Sigmoid colon (tissue), 7 donors: ENCODE measurements around the gene ZNG1F. TPM values are rescaled to one million over a fixed set of nuclear protein-coding genes. Genes with fewer than 3 reads are reported as not detected.
A peak's percentile ranks its signal among the peaks of the same experiment; 100 is the strongest.
"Not testable (repeated sequence)": the region's sequence is repeated elsewhere in the genome, so short reads cannot be mapped to it uniquely, and the experiment has no call there.

ENCODE experiments used
- DNase-seq: peaks from one replicate; pipeline ENCODE4 v3.0.0-alpha.2; 2019
- H3K27ac ChIP-seq, 4 donors: fragments of 200-600 bp; sonication (generic); one replicate each; pipeline ENCODE4 v1.5.1; 2016 to 2019; ENCODE audit warnings: mild to moderate bottlenecking in 1 of 4
- H3K27me3 ChIP-seq, 3 donors: fragments of 200-600 bp; sonication (generic); one replicate each; pipeline ENCODE4 v1.5.1; 2019; ENCODE audit warnings: mild to moderate bottlenecking in 1 of 3
- H3K36me3 ChIP-seq, 4 donors: fragments of 200-600 bp; sonication (generic); one replicate each; pipeline ENCODE4 v1.5.1; 2016 to 2019
- H3K4me1 ChIP-seq, 4 donors: fragments of 200-600 bp; sonication (generic); one replicate each; pipeline ENCODE4 v1.5.1; 2017 to 2019
- H3K4me3 ChIP-seq, 4 donors: fragments of 200-600 bp; sonication (generic); one replicate each; pipeline ENCODE4 v1.5.1; 2017 to 2019; ENCODE audit warnings: mild to moderate bottlenecking in 2 of 4, moderate library complexity in 1 of 4
- H3K9me3 ChIP-seq, 4 donors: fragments of 200-600 bp in 3 of 4; sonication (generic) in 3 of 4; one replicate each; pipeline versions ENCODE4 v1.5.1 to v1.6.1; 2013 to 2019
- POLR2AphosphoS5 ChIP-seq, 4 donors: sonication (generic); formaldehyde crosslinking; IDR thresholded peaks; one replicate each; pipeline ENCODE4 v1.6.1; 2017; ENCODE audit warnings: antibody characterized with exemption in 4 of 4
- WGBS, 2 donors: extraction: QIAGEN DNeasy Blood & Tissue Kit; methylation state at CpG; one replicate each; pipeline ENCODE4 v1.1.7; 2013; 5-methylcytosine and 5-hydroxymethylcytosine counted together
- intact Hi-C: fragments of 100-400 bp; cut with DNase I; formaldehyde crosslinking; loops from one replicate; pipeline ENCODE4 v1.15.1; 2023
- polyA plus RNA-seq, 3 donors: library from polyadenylated mRNA; stranded (reverse); fragments of 200-250 nt; gene quantifications; one replicate each; pipeline ENCODE4 v1.2.3, GENCODE V29; 2013
- total RNA-seq, 4 donors: library from RNA; depleted of rRNA; stranded (reverse); fragments of >200 nt; gene quantifications; one replicate each; pipeline ENCODE4 v1.1.0, GENCODE V29; 2016
- donor health status: healthy with polysubstance abuse.
- donor health status: Bipolar disorder and iron deficiency.
- donor health status: healthy.

Gene ZNG1F
- total and polyA plus RNA-seq, 7 donors, result 5.0 to 16.6 (median 7.9) TPM

DNA sequence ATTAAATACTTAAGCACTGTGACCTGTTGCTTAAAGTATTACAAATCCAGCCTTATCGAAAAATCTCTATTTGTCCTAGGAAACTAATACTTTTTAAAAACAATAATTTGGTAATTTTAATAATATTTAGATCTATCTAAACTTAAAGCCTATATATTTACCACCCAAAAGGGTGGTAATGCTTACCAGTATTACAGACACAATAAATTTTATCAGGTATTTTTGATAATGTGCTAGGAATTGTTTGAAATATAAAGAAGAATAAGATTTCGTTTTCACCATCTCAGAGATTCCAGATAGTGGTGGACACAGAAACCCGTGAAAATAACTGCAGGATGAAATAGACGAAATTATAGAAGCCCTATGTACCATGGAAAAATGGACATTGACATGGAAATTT lies 68.4 kb downstream of the ZNG1F start:
- WGBS, 2 donors, result no CpG with 5 or more reads among the region's 4 CpGs
- peak in 2 of 4 donors; percentile 40 to 56 for TF ChIP-seq POLR2AphosphoS5 (IDR thresholded peaks at IDR 0.05)

DNA sequence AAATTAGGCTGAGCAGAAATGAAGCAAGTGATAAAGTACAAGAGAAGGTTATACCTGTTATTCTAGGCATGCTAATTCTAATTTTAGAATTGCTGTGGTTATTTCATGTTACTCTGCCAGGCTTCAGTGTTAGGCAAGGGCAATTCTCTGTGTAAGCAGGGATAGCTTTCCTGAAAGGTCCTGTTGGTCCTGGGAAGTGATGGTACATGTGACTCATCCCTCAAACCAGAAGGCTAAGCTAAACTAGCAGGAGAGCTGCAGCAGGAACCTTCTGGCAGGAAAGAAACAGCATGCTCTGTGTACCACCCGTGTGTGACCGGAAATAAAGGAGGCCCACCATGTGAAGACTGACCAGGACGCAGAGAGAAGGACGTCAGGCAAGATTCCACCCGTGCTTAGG lies 69.4 kb downstream of the ZNG1F start:
- DNase-seq, intact Hi-C loops: not testable (repeated sequence)
- WGBS, 2 donors, result no CpG with 5 or more reads among the region's 5 CpGs

More for the DNA sequence above, 68.4 kb downstream of the ZNG1F start:
- H3K4me1 ChIP-seq, intact Hi-C loops, DNase-seq, H3K4me3 ChIP-seq, H3K9me3 ChIP-seq, H3K36me3 ChIP-seq, H3K27ac ChIP-seq: not testable (repeated sequence)
- H3K27me3 ChIP-seq, result peaks cover 0 to 13% (median 3%) of the 10 kb centered on the region in 3 donors

GRCh38 chr9:41119311-41119710 lies 69.8 kb downstream of the ZNG1F start:
- H3K4me1 ChIP-seq, H3K4me3 ChIP-seq, intact Hi-C loops, H3K36me3 ChIP-seq, H3K9me3 ChIP-seq, DNase-seq, H3K27ac ChIP-seq: not testable (repeated sequence)
- H3K27me3 ChIP-seq, result peaks cover 0 to 13% (median 3%) of the 10 kb centered on the region in 3 donors
- WGBS, 2 donors, result 39 to 46% methylated on average over 7 of the region's 7 CpGs

More for the DNA sequence above, 69.4 kb downstream of the ZNG1F start:
- not testable (repeated sequence) for H3K4me3 ChIP-seq, H3K27ac ChIP-seq, H3K4me1 ChIP-seq, H3K36me3 ChIP-seq, H3K9me3 ChIP-seq
- H3K27me3 ChIP-seq, result peaks cover 0 to 13% (median 3%) of the 10 kb centered on the region in 3 donors

DNA sequence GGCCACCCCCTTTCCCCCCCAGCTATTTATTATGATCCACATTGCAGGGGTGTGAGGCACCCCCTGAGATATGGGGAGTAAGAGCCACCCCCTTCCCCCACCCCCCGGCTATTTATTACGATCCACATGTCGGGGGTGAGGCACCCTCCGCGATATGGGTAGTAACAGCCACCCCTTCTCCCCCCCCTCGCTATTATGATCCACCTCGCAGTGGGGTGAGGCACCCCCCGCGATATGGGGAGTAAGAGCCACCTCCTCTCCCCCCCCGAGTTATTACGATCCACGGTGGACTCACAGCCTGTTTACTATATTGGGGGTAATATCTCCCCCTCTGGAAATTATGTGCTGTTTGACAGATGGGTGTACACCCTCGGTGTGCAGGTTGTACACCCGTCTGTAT lies 75.8 kb downstream of the ZNG1F start:
- DNase-seq, H3K4me3 ChIP-seq, intact Hi-C loops, H3K27ac ChIP-seq, H3K36me3 ChIP-seq, H3K4me1 ChIP-seq, H3K9me3 ChIP-seq: not testable (repeated sequence)
- WGBS, 2 donors, result 66 to 72% methylated on average over 7 to 10 of the region's 14 CpGs
- H3K27me3 ChIP-seq, result peaks cover 0 to 17% (median 5%) of the 10 kb centered on the region in 3 donors

DNA sequence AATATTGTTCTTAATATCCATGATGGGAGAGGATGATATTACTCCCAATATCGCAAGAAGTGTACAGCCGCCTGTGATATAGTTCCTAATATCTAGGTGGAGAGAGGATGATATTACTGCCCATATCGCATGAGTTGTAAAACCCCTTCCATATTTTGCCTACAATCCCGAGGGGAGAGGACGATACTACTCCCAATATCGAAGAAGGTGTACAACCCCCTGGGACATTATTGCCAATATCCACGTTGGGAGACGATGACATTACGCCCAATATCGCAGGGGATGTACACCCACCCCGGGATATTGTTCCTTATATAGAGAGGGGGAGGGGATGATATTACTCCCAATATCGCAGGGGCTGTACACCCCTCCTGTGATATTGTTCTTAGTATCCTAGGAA lies 77.7 kb downstream of the ZNG1F start:
- H3K4me3 ChIP-seq, intact Hi-C loops, H3K4me1 ChIP-seq, H3K36me3 ChIP-seq, DNase-seq, H3K9me3 ChIP-seq, H3K27ac ChIP-seq: not testable (repeated sequence)
- WGBS, 2 donors, result 80 to 81% methylated on average over 11 of the region's 12 CpGs
- peaks cover 6 to 27% (median 13%) of the 10 kb centered on the region in 3 donors for H3K27me3 ChIP-seq

- intact Hi-C loops, H3K9me3 ChIP-seq: not testable (repeated sequence)
These were observed 78.2 kb downstream of the ZNG1F start for GRCh38 chr9:41110913-41111312.

DNA sequence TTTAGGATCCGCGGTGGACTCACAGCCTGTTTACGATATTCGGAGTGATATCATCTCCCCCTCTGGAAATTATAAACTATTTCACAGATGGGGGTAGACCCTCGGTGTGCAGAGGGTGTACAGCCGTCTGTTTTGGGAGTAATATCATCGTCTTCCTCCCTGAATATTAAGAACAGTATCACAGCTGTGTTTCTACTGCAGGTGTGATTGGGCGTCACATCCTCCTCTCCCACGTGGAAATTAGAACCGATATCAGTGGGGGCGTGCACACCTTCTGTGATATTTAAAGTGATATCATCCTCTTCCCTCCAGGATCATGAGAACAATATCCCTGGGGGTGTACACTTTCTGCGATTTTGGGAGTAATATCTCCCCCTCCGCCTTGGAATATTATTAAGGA lies 79.9 kb downstream of the ZNG1F start:
- intact Hi-C loops, H3K27ac ChIP-seq, H3K4me3 ChIP-seq, H3K9me3 ChIP-seq, H3K4me1 ChIP-seq, H3K36me3 ChIP-seq, DNase-seq: not testable (repeated sequence)
- H3K27me3 ChIP-seq, result peaks cover 6 to 30% (median 17%) of the 10 kb centered on the region in 3 donors
- WGBS, 2 donors, result 22 to 23% methylated on average over 4 of the region's 13 CpGs

More at GRCh38 chr9:41110913-41111312, 78.2 kb downstream of the ZNG1F start:
- WGBS, 2 donors, result 48 to 49% methylated on average over 9 of the region's 10 CpGs
- H3K4me1 ChIP-seq, H3K36me3 ChIP-seq, DNase-seq, H3K27ac ChIP-seq, H3K4me3 ChIP-seq: not testable (repeated sequence)
- H3K27me3 ChIP-seq, result peaks cover 6 to 27% (median 13%) of the 10 kb centered on the region in 3 donors

DNA sequence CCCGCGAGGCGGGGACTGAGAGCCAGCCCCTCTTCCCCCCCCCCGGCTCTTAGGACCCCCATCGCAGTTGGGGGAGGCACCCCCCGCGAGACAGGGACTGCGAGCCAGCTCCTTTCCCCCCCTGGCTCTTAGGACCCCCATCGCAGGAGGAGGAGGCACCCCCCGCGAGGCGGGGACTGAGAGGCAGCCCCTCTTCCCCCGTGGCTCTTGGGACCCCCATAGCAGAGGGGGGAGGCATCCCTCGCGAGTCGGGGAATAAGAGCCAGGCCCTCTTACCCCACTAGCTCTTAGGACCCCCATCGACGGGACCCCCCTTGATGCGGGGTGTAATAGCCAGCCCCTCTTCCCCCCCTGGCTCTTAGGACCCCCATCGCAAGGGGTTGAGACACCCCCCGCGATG lies 80.3 kb downstream of the ZNG1F start:
- intact Hi-C loops, DNase-seq: not testable (repeated sequence)
- WGBS, 2 donors, result 22 to 30% methylated on average over 18 to 19 of the region's 22 CpGs

DNA sequence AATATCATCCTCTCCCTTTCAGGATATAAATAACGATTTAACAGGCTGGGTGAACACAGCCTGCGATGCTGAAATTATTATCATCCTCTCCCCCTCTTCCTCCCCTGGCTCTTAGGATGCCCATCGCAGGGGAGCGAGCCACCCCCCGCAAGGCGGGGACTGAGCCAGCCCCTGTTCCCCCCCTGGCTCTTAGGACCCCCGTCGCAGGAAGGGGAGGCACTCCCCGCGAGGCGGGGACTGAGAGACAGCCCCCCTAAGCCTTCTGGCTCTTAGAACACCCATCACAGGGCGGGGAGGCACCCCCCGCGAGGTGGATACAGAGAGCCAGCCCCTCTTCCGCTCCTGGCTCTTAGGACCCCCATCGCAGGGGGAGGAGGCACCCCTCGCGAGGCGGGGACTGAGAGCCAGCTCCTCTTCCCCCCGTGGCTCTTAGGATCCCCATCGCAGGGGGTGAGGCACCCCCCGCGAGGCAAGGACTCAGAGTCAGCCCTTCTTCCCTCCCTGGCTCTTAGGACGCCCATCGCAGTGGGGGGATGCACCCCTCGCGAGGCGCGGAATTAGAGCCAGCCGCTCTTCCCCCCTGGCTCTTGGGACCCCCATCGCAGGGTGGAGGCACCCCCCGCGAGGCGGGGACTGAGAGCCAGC lies 82.5 kb downstream of the ZNG1F start:
- H3K4me1 ChIP-seq, H3K9me3 ChIP-seq, H3K36me3 ChIP-seq, H3K4me3 ChIP-seq, intact Hi-C loops, DNase-seq, H3K27ac ChIP-seq: not testable (repeated sequence)
- 22 to 36% methylated on average over 25 to 26 of the region's 34 CpGs for WGBS, 2 donors
- H3K27me3 ChIP-seq, result peaks cover 6 to 25% (median 17%) of the 10 kb centered on the region in 3 donors

More for the DNA sequence above, 80.3 kb downstream of the ZNG1F start:
- H3K9me3 ChIP-seq, H3K27ac ChIP-seq, H3K36me3 ChIP-seq, H3K4me1 ChIP-seq, H3K4me3 ChIP-seq: not testable (repeated sequence)
- peaks cover 6 to 26% (median 17%) of the 10 kb centered on the region in 3 donors for H3K27me3 ChIP-seq

DNA sequence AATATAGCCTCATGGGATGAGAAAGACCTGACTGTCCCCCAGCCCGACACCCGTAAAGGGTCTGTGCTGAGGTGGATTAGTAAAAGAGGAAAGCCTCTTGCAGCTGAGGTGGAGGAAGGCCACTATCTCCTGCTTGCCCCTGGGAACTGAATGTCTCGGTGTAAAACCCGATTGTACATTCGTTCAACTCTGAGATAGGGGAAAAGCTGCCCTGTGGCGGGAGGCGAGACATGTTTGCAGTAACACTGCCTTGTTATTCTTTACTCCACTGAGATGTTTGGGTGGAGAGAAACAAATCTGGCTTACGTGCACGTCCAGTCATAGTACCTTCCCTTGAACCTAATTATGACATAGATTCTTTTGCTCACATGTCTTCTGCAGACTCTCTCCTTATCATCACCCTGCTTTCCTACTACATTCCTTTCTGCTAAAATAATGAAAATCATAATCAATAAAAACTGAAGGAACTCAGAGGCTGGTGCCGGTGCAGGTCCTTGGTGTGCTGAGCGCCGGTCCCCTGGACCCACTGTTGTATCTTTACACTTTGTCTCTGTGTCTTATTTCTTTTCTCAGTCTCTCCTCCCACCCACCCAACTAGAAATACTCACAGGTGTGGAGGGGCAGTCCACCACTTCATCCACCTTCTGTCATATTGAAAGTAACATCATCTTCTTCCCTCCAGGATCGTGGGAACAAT lies 83.4 kb downstream of the ZNG1F start:
- DNase-seq, H3K9me3 ChIP-seq, H3K4me1 ChIP-seq, H3K4me3 ChIP-seq, H3K27ac ChIP-seq, intact Hi-C loops, H3K36me3 ChIP-seq: not testable (repeated sequence)
- 54 to 65% methylated on average over 8 of the region's 13 CpGs for WGBS, 2 donors
- peaks cover 6 to 18% (median 14%) of the 10 kb centered on the region in 3 donors for H3K27me3 ChIP-seq

DNA sequence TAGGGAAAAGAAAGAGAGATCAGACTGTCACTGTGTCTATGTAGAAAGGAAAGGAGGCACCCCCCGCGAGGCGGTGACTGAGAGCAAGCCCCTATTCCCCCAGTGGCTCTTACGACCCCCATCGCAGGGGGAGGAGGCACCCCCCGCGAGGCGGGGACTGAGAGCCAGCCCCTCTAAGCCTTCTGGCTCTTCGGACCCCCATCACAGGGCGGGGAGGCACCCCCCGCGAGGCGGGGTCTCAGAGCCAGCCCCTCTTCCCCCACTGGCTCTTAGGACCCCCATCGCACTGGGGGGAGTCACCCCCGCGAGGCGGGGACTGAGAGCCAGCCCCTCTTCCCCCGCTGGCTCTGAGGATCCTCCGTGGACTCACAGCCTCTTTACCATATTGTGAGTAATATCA lies 84.6 kb downstream of the ZNG1F start:
- H3K36me3 ChIP-seq, H3K9me3 ChIP-seq, H3K4me1 ChIP-seq, intact Hi-C loops, DNase-seq, H3K4me3 ChIP-seq, H3K27ac ChIP-seq: not testable (repeated sequence)
- peaks cover 6 to 18% (median 14%) of the 10 kb centered on the region in 3 donors for H3K27me3 ChIP-seq
- 28 to 34% methylated on average over 10 to 12 of the region's 19 CpGs for WGBS, 2 donors

GRCh38 chr9:41100508-41100907 lies 88.6 kb downstream of the ZNG1F start:
- intact Hi-C loops, H3K4me3 ChIP-seq, H3K4me1 ChIP-seq, H3K36me3 ChIP-seq, H3K27ac ChIP-seq, DNase-seq, H3K9me3 ChIP-seq, H3K27me3 ChIP-seq: not testable (repeated sequence)
- WGBS, 2 donors, result 63 to 69% methylated on average over 4 of the region's 7 CpGs

DNA sequence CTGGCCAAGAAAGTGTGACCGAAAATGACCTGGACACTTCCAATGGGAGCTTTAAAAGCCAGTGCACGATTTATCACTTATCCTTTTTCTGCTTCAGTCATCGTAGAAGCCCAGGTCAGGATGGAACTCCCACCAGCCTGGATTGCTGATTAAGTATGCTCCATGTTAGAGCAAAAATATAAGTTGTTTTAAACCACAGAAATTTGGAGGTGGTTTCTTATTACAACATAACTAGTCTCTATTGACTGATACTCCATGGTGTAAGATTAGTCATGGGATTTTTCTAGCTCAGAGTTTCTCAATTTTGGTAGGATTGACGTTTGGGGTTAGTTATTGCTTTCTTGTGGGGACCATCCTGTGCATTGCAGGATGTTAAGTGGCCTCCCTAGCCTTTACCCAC lies 90.4 kb downstream of the ZNG1F start:
- H3K27ac ChIP-seq, intact Hi-C loops, H3K27me3 ChIP-seq, H3K4me1 ChIP-seq, H3K36me3 ChIP-seq, H3K4me3 ChIP-seq, DNase-seq, H3K9me3 ChIP-seq: not testable (repeated sequence)
- 50 to 65% methylated on average over 4 of the region's 4 CpGs for WGBS, 2 donors
